ENCODE results near the gene INTS2.

Gene INTS2

GRCh38 chr17:61846761-61847375, 80.9 kb downstream of the INTS2 start:
- no peak overlapping the region for H3K27ac ChIP-seq
- no peak for TF ChIP-seq CTCF (IDR thresholded peaks at IDR 0.05)

GRCh38 chr17:61846088-61846487, 81.7 kb downstream of the INTS2 start:
- Histone ChIP-seq H3K4me3 (no peak overlapping the region), H3K27ac (no peak overlapping the region)
- no peak for DNase-seq (ENCODE audit: low spot score)
- no peak for TF ChIP-seq CTCF (IDR thresholded peaks at IDR 0.05)

More at GRCh38 chr17:61846761-61847375, 80.9 kb downstream of the INTS2 start:
- no peak overlapping the region for H3K4me3 ChIP-seq
- no peak for DNase-seq (ENCODE audit: low spot score)

- H3K27ac ChIP-seq = no peak overlapping the region
- no peak for TF ChIP-seq CTCF (IDR thresholded peaks at IDR 0.05)
Measured at GRCh38 chr17:61843435-61843834, 84.3 kb downstream of the INTS2 start.

GRCh38 chr17:61842899-61843298, 84.9 kb downstream of the INTS2 start:
- DNase-seq (ENCODE audit: low spot score) = no peak
- Histone ChIP-seq H3K4me3 (no peak overlapping the region), H3K27ac (no peak overlapping the region)
- no peak for TF ChIP-seq CTCF (IDR thresholded peaks at IDR 0.05)

More at GRCh38 chr17:61843435-61843834, 84.3 kb downstream of the INTS2 start:
- DNase-seq (ENCODE audit: low spot score) = no peak
- no peak overlapping the region for H3K4me3 ChIP-seq

- no peak for TF ChIP-seq CTCF (IDR thresholded peaks at IDR 0.05)
- no peak overlapping the region for H3K4me3 ChIP-seq
Measured at GRCh38 chr17:61839300-61839786, 88.4 kb downstream of the INTS2 start.

GRCh38 chr17:61837175-61838051, 90.4 kb downstream of the INTS2 start:
- H3K4me3 ChIP-seq = no peak overlapping the region
- DNase-seq (ENCODE audit: low spot score) = no peak
- TF ChIP-seq CTCF (IDR thresholded peaks at IDR 0.05) = peak; percentile 53

More at GRCh38 chr17:61839300-61839786, 88.4 kb downstream of the INTS2 start:
- no peak overlapping the region for H3K27ac ChIP-seq
- no peak for DNase-seq (ENCODE audit: low spot score)

More at GRCh38 chr17:61837175-61838051, 90.4 kb downstream of the INTS2 start:
- no peak overlapping the region for H3K27ac ChIP-seq
